Measurements from ENCODE around the gene PKIB.

Gene PKIB

GRCh38 chr6:122648726-122649125 is 38.5 kb downstream of the PKIB start:
- no peak for TF ChIP-seq FOXM1 (IDR thresholded peaks at IDR 0.05; ENCODE audit: borderline replicate concordance, low read depth)
- no peak for TF ChIP-seq NFIC (IDR thresholded peaks at IDR 0.05)
- TF ChIP-seq EGR1 (IDR thresholded peaks at IDR 0.05) = no peak
- no peak for TF ChIP-seq CEBPB (IDR thresholded peaks at IDR 0.05)
- no peak for TF ChIP-seq TCF12 (IDR thresholded peaks at IDR 0.05; ENCODE audit: low read depth)
- TF ChIP-seq, protein P1, sequence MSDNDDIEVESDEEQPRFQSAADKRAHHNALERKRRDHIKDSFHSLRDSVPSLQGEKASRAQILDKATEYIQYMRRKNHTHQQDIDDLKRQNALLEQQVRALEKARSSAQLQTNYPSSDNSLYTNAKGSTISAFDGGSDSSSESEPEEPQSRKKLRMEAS (IDR thresholded peaks at IDR 0.05) = no peak
- TF ChIP-seq, protein P2, sequence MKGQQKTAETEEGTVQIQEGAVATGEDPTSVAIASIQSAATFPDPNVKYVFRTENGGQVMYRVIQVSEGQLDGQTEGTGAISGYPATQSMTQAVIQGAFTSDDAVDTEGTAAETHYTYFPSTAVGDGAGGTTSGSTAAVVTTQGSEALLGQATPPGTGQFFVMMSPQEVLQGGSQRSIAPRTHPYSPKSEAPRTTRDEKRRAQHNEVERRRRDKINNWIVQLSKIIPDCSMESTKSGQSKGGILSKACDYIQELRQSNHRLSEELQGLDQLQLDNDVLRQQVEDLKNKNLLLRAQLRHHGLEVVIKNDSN (IDR thresholded peaks at IDR 0.05) = no peak
- TF ChIP-seq TEAD4 (IDR thresholded peaks at IDR 0.05) = no peak
- no peak for TF ChIP-seq TAF1 (IDR thresholded peaks at IDR 0.05; ENCODE audit: low read depth)
- no peak for TF ChIP-seq ZBTB7A (IDR thresholded peaks at IDR 0.05; ENCODE audit: low read depth)
- TF ChIP-seq YY1 (IDR thresholded peaks at IDR 0.05; ENCODE audit: low read depth) = no peak
- TF ChIP-seq, protein P3, sequence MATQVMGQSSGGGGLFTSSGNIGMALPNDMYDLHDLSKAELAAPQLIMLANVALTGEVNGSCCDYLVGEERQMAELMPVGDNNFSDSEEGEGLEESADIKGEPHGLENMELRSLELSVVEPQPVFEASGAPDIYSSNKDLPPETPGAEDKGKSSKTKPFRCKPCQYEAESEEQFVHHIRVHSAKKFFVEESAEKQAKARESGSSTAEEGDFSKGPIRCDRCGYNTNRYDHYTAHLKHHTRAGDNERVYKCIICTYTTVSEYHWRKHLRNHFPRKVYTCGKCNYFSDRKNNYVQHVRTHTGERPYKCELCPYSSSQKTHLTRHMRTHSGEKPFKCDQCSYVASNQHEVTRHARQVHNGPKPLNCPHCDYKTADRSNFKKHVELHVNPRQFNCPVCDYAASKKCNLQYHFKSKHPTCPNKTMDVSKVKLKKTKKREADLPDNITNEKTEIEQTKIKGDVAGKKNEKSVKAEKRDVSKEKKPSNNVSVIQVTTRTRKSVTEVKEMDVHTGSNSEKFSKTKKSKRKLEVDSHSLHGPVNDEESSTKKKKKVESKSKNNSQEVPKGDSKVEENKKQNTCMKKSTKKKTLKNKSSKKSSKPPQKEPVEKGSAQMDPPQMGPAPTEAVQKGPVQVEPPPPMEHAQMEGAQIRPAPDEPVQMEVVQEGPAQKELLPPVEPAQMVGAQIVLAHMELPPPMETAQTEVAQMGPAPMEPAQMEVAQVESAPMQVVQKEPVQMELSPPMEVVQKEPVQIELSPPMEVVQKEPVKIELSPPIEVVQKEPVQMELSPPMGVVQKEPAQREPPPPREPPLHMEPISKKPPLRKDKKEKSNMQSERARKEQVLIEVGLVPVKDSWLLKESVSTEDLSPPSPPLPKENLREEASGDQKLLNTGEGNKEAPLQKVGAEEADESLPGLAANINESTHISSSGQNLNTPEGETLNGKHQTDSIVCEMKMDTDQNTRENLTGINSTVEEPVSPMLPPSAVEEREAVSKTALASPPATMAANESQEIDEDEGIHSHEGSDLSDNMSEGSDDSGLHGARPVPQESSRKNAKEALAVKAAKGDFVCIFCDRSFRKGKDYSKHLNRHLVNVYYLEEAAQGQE (IDR thresholded peaks at IDR 0.05; ENCODE audit: low read depth) = no peak
- no peak for TF ChIP-seq EP300 (IDR thresholded peaks at IDR 0.05; ENCODE audit: borderline replicate concordance)
- TF ChIP-seq CREB1 (IDR thresholded peaks at IDR 0.05; ENCODE audit: low read depth) = no peak
- TF ChIP-seq RAD21 (IDR thresholded peaks at IDR 0.05; ENCODE audit: low read depth) = no peak

- TF ChIP-seq FOXM1 (IDR thresholded peaks at IDR 0.05; ENCODE audit: borderline replicate concordance, low read depth) (no peak), EGR1 (IDR thresholded peaks at IDR 0.05) (no peak), CREB1 (IDR thresholded peaks at IDR 0.05; ENCODE audit: low read depth) (no peak), EP300 (IDR thresholded peaks at IDR 0.05; ENCODE audit: borderline replicate concordance) (no peak), YY1 (IDR thresholded peaks at IDR 0.05; ENCODE audit: low read depth) (no peak), TEAD4 (IDR thresholded peaks at IDR 0.05) (no peak)
Measured at GRCh38 chr6:122649701-122650100, 39.5 kb downstream of the PKIB start.

DNA sequence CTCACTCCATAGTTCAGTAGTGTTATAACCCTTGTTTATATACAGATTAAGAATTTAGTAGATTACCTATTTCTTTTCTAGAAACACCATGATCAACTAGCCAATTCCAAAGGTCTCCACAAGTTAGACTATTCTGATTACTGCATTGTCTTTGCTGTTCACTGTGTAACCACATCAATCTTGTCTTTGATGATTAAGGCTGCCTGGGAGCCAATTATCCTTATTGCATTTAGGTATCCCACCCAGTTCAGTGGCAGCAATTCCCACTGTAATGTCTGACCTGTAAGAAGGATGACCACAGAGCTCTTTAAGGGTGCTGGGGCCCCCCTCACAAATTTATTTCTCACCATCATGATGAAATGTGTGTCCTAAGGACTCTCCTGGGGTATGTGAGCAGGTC is 40.2 kb downstream of the PKIB start:
- TF ChIP-seq ZBTB7A (IDR thresholded peaks at IDR 0.05; ENCODE audit: low read depth) = no peak
- TF ChIP-seq CREB1 (IDR thresholded peaks at IDR 0.05; ENCODE audit: low read depth) = no peak
- TF ChIP-seq, protein P1 (IDR thresholded peaks at IDR 0.05) = no peak
- no peak for TF ChIP-seq NFIC (IDR thresholded peaks at IDR 0.05)
- TF ChIP-seq, protein P3 (IDR thresholded peaks at IDR 0.05; ENCODE audit: low read depth) = no peak
- TF ChIP-seq, protein P2 (IDR thresholded peaks at IDR 0.05) = no peak
- no peak for TF ChIP-seq TCF12 (IDR thresholded peaks at IDR 0.05; ENCODE audit: low read depth)
- no peak for TF ChIP-seq FOXM1 (IDR thresholded peaks at IDR 0.05; ENCODE audit: borderline replicate concordance, low read depth)
- TF ChIP-seq CEBPB (IDR thresholded peaks at IDR 0.05) = no peak
- TF ChIP-seq RAD21 (IDR thresholded peaks at IDR 0.05; ENCODE audit: low read depth) = no peak
- TF ChIP-seq YY1 (IDR thresholded peaks at IDR 0.05; ENCODE audit: low read depth) = no peak
- TF ChIP-seq TEAD4 (IDR thresholded peaks at IDR 0.05) = no peak
- no peak for TF ChIP-seq EP300 (IDR thresholded peaks at IDR 0.05; ENCODE audit: borderline replicate concordance)
- no peak for TF ChIP-seq EGR1 (IDR thresholded peaks at IDR 0.05)

DNA sequence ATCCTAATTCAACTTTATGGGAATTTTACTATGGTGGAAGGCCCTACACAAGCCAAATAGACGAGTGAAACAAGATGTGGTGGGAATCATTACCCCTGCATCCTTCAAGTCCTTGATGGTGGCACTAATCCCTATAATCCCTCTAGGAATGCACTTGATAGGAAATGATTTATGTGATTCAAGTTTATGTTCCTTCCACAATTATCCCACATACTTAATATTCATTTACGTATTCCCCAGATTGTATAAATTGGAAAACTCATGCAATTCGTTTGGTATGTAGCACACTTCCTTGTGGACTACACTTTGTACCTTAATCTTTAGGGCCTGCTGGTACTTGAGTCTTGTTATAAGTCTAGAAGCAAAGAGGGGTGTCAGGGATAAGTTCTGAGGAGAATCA is 40.8 kb downstream of the PKIB start:
- TF ChIP-seq YY1 (IDR thresholded peaks at IDR 0.05; ENCODE audit: low read depth) = no peak
- TF ChIP-seq EGR1 (IDR thresholded peaks at IDR 0.05) = no peak
- no peak for TF ChIP-seq RAD21 (IDR thresholded peaks at IDR 0.05; ENCODE audit: low read depth)
- TF ChIP-seq, protein P3 (IDR thresholded peaks at IDR 0.05; ENCODE audit: low read depth) = no peak
- no peak for TF ChIP-seq ZBTB7A (IDR thresholded peaks at IDR 0.05; ENCODE audit: low read depth)
- TF ChIP-seq, protein P1 (IDR thresholded peaks at IDR 0.05) = no peak
- no peak for TF ChIP-seq CEBPB (IDR thresholded peaks at IDR 0.05)
- TF ChIP-seq NFIC (IDR thresholded peaks at IDR 0.05) = no peak
- TF ChIP-seq TEAD4 (IDR thresholded peaks at IDR 0.05) = no peak
- no peak for TF ChIP-seq TCF12 (IDR thresholded peaks at IDR 0.05; ENCODE audit: low read depth)
- TF ChIP-seq, protein P2 (IDR thresholded peaks at IDR 0.05) = no peak
- TF ChIP-seq TAF1 (IDR thresholded peaks at IDR 0.05; ENCODE audit: low read depth) = no peak
- TF ChIP-seq CREB1 (IDR thresholded peaks at IDR 0.05; ENCODE audit: low read depth) = no peak
- TF ChIP-seq FOXM1 (IDR thresholded peaks at IDR 0.05; ENCODE audit: borderline replicate concordance, low read depth) = no peak
- TF ChIP-seq EP300 (IDR thresholded peaks at IDR 0.05; ENCODE audit: borderline replicate concordance) = no peak

Data from Ishikawa (cell line).